Neutrophil (primary cell): ENCODE results near the gene TYK2.
A peak's percentile ranks its signal among the peaks of the same experiment; 100 is the strongest.

Experiments used
- H3K27ac ChIP-seq: fragments of 200-600 bp; sonication (generic); 2 replicates; pipeline ENCODE4 v1.5.1; 2016; ENCODE audit warnings: mild to moderate bottlenecking, moderate library complexity
- H3K27me3 ChIP-seq: fragments of 200-600 bp; sonication (generic); 2 replicates; pipeline ENCODE4 v1.6.0; 2016; ENCODE audit warnings: mild to moderate bottlenecking
- H3K36me3 ChIP-seq: fragments of 200-600 bp; sonication (generic); 2 replicates; pipeline ENCODE4 v1.5.1; 2017
- H3K4me1 ChIP-seq, 2 experiments: fragments of 200-600 bp in 1 of 2; sonication (generic) in 1 of 2; 1 replicate in 1 of 2; 2 replicates in 1 of 2; pipeline versions ENCODE4 v1.5.1 to v1.6.1; 2013 to 2016; ENCODE audit warnings: low read depth in 1 of 2, low read length in 1 of 2, mild to moderate bottlenecking in 1 of 2, moderate library complexity in 1 of 2; ENCODE audit not compliant: control insufficient read depth in 1 of 2, insufficient read depth in 1 of 2
- H3K4me3 ChIP-seq, 2 experiments: fragments of 200-600 bp in 1 of 2; sonication (generic) in 1 of 2; 1 replicate in 1 of 2; 2 replicates in 1 of 2; pipeline ENCODE4 v1.5.1; 2013 to 2016; ENCODE audit warnings: low read depth in 1 of 2, low read length in 1 of 2, mild to moderate bottlenecking in 1 of 2, moderate library complexity in 1 of 2
- H3K9me3 ChIP-seq: fragments of 200-600 bp; sonication (generic); 2 replicates; pipeline ENCODE4 v1.5.1; 2016
- TF ChIP-seq, protein P1 (sequence below): fragments of 200-600 bp; sonication (generic); IDR thresholded peaks from 2 replicates; pipeline ENCODE4 v1.5.1; 2016; ENCODE audit warnings: antibody characterized with exemption

Gene TYK2

DNA sequence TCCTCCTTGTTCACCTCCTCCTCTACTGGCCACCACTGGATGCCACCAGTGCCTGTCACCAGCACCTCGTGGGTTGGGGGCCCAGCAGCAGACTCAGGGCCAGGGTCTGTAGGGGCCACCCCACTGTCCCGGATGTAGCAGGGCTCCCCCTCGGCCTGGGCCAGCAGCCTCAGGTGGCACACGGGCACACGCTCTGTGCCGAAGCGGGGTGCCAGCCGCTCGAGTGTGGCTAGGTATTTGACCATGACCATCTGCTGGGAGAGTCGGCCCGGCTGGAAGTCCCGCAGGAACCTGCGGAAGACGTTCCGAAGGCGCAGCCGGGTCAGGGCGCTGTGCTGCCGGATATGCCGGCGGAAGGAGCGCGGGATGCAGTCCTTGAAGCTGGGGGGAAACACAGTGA lies 14.9 kb downstream of the TYK2 start:
- Histone ChIP-seq H3K36me3 (peaks cover 99% of the 10 kb centered on the region), H3K4me1 (no peaks in the 10 kb centered on the region), H3K27me3 (no peaks in the 10 kb centered on the region)

DNA sequence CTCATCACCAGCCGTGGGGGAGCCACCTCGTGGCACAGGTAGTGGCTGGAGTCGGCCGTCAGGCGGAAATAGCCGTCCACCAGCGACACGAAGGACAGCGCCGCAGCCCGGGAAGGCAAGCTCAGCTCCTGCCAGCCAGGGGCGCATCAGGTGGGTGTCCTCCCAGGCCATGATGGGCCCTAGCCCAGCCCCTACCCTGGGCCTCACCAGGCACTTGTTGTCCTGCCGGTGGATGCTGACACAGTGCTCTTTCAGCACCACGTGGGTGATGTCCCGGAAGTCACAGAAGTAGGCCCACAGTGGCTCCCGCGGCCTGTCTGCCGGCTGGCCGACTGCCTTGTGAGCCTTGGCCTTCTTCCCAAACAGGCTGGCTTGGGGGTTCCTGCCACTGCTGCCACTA lies 15.7 kb downstream of the TYK2 start:
- Histone ChIP-seq H3K4me3 (no peak overlapping the region), H3K36me3 (peaks cover 100% of the 10 kb centered on the region), H3K27ac (no peak overlapping the region)

More for the DNA sequence above, 14.9 kb downstream of the TYK2 start:
- H3K4me3 ChIP-seq, result no peak overlapping the region
- TF ChIP-seq, protein P1, sequence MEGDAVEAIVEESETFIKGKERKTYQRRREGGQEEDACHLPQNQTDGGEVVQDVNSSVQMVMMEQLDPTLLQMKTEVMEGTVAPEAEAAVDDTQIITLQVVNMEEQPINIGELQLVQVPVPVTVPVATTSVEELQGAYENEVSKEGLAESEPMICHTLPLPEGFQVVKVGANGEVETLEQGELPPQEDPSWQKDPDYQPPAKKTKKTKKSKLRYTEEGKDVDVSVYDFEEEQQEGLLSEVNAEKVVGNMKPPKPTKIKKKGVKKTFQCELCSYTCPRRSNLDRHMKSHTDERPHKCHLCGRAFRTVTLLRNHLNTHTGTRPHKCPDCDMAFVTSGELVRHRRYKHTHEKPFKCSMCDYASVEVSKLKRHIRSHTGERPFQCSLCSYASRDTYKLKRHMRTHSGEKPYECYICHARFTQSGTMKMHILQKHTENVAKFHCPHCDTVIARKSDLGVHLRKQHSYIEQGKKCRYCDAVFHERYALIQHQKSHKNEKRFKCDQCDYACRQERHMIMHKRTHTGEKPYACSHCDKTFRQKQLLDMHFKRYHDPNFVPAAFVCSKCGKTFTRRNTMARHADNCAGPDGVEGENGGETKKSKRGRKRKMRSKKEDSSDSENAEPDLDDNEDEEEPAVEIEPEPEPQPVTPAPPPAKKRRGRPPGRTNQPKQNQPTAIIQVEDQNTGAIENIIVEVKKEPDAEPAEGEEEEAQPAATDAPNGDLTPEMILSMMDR, result no peak
- no peak overlapping the region for H3K27ac ChIP-seq
- no peaks in the 10 kb centered on the region for H3K9me3 ChIP-seq

DNA sequence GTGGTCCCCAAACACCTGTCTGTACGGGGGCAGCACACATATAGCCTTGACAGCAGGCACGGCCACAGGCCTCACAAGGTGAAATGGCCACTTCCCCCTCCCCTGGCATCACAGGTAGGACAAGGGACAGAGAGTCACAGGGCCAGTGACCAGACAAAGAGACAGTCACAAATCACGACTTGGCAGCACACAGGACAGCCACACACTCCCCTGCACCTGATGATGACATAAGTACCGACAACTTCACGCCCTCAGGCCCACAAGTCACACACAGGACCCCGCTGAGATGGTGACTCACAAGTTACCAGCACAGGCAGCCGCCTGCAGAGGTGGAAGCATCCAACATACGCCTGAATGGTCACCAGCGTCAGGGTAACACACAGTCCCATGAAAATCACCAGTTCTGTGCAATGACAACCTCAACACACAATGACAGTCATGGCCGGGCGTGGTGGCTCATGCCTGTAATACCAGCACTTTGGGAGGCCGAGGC lies 16.5 kb downstream of the TYK2 start:
- TF ChIP-seq, protein P1, result no peak
- Histone ChIP-seq H3K4me3 (no peak overlapping the region), H3K9me3 (no peaks in the 10 kb centered on the region), H3K27ac (no peak overlapping the region), H3K4me1 (no peaks in the 10 kb centered on the region), H3K36me3 (peaks cover 100% of the 10 kb centered on the region), H3K27me3 (no peaks in the 10 kb centered on the region)

More for the DNA sequence above, 15.7 kb downstream of the TYK2 start:
- no peaks in the 10 kb centered on the region for H3K27me3 ChIP-seq
- H3K4me1 ChIP-seq, result no peaks in the 10 kb centered on the region
- TF ChIP-seq, protein P1, result no peak
- no peaks in the 10 kb centered on the region for H3K9me3 ChIP-seq

DNA sequence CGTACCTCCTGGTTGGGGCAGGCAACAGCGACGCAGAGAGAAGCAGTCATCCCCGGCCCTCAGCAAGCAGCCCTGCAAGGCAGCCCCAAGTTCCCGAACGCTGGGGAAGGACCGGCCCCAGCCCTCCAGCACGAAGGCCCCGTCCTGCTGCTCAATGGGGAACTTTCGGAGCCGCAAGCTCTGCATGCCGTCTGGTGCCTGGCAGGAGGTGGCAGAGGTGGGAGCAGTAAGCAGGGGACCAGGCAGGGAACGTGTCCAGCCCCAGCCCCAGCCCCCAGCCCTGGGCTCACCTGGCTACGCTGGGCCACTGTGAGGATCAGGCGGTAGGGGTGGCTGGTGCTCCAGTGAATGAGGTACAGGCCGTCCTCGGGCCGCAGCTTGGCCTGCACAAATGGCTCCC lies 18.1 kb downstream of the TYK2 start:
- Histone ChIP-seq H3K27ac (no peak overlapping the region), H3K9me3 (no peaks in the 10 kb centered on the region), H3K27me3 (no peaks in the 10 kb centered on the region), H3K36me3 (peaks cover 99% of the 10 kb centered on the region), H3K4me3 (no peak overlapping the region), H3K4me1 (no peaks in the 10 kb centered on the region)
- TF ChIP-seq, protein P1, result no peak

DNA sequence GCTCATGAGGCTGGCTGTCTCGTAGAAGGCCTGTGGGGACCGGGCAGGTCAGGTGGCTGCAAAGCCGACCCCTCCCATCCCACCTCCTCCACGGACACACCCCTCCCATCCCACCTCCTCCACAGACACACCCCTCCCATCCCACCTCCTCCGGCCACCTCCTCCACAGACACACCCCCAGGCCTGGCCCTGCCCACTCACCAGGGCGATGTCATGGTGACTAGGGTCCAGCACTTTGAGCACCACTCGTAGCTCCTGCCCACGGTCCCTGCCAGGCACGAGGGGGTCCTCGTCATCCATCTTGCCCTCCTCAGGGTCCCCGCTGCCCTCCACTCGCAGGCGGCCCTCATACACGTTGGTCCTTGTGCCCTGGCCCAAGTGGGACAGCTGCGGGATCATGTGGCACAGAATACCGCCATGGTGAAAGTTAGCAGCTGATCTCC lies 18.8 kb downstream of the TYK2 start:
- Histone ChIP-seq H3K9me3 (no peaks in the 10 kb centered on the region), H3K27ac (no peak overlapping the region), H3K4me1 (no peaks in the 10 kb centered on the region), H3K27me3 (no peaks in the 10 kb centered on the region), H3K4me3 (no peak overlapping the region), H3K36me3 (peaks cover 99% of the 10 kb centered on the region)
- TF ChIP-seq, protein P1, result no peak

DNA sequence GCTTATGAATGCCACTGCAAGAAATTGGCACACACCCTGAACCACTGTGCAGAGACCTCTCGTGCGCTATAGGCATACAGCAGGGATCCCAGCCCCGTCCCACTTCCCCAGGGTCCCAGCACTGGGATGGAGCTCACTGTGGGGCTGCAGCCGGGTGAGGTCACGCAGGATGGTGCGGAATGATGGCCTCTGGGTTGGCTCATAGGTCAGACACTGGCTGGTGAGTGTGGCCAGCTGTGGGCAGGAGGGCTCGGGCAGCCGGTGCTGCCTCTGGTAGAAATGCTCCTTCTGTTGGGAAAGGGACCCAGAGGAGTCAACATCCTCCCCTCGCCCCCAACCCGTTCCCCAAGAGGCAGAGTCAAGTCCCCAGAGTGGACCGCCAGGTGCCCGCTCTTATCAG lies 23.9 kb downstream of the TYK2 start:
- no peaks in the 10 kb centered on the region for H3K9me3 ChIP-seq
- H3K36me3 ChIP-seq, result peaks cover 99% of the 10 kb centered on the region
- no peaks in the 10 kb centered on the region for H3K27me3 ChIP-seq
- H3K4me1 ChIP-seq, result no peaks in the 10 kb centered on the region
- no peak overlapping the region for H3K4me3 ChIP-seq
- TF ChIP-seq, protein P1, result no peak
- H3K27ac ChIP-seq, result peak overlapping the region; percentile 25
